ENCODE measurements around the gene NXPE1. TPM values are rescaled to one million over a fixed set of nuclear protein-coding genes. Genes with fewer than 3 reads are reported as not detected.

NXPE1 gene
- polyA plus RNA-seq, 1 of the 3 experiments (the other 2 are of a cell fraction): not detected

- TF ChIP-seq GATA2 (CRISPR knock-in tag; IDR thresholded peaks at IDR 0.05) (no peak), RAD21 (IDR thresholded peaks at IDR 0.05; ENCODE audit: low read length) (peak; percentile 42)
- no peak overlapping the region for H3K4me3 ChIP-seq (ENCODE audit: low read depth in 2 of 2, low read length in 1 of 2)
- no peak overlapping the region for H3K4me2 ChIP-seq
- no peak overlapping the region for H3K9ac ChIP-seq
- no peak for DNase-seq
- no peaks in the 10 kb centered on the region for H3K27me3 ChIP-seq (ENCODE audit: insufficient read depth)
- no peaks in the 10 kb centered on the region for H3K9me2 ChIP-seq
- ChIA-PET POLR2A (no interaction called here), CTCF (interaction anchor here (0.7 to 1.3 kb wide), 3 partner anchors 17 to 111 kb away, joined by 3 read pairs; no protein-coding TSS in a partner anchor)
- no peak overlapping the region for H2AFZ ChIP-seq (ENCODE audit: low read depth)
- no peaks in the 10 kb centered on the region for H3K9me3 ChIP-seq
- no peaks in the 10 kb centered on the region for H3F3A ChIP-seq (replicated peaks; ENCODE audit: insufficient read depth)
- H4K20me1 ChIP-seq (ENCODE audit: insufficient read depth): no peaks in the 10 kb centered on the region
- H3K79me2 ChIP-seq (ENCODE audit: insufficient read depth): no peaks in the 10 kb centered on the region
- WGBS (ENCODE audit: low lambda C conversion rate): 83% methylated on average over 4 of the region's 4 CpGs
- peaks cover 0 to 8% of the 10 kb centered on the region in 2 experiments; a peak in 1 of 4 replicates for H3K4me1 ChIP-seq (ENCODE audit: control insufficient read depth in 1 of 2, insufficient read depth in 2 of 2, low read depth in 1 of 2, low read length in 1 of 2)
- no peak overlapping the region for H3K27ac ChIP-seq (ENCODE audit: low read depth in 2 of 2, low read length in 1 of 2)
- no peaks in the 10 kb centered on the region for H3K36me3 ChIP-seq (replicated peaks in 1 of 2; ENCODE audit: control insufficient read depth in 1 of 2, insufficient read depth in 2 of 2, low read length in 1 of 2)
Measured at GRCh38 chr11:114478768-114479167, 80.9 kb downstream of the NXPE1 start.

- Histone ChIP-seq H3F3A (replicated peaks; ENCODE audit: insufficient read depth) (no peaks in the 10 kb centered on the region), H3K9ac (no peak overlapping the region), H3K4me1 (ENCODE audit: control insufficient read depth in 1 of 2, insufficient read depth in 2 of 2, low read depth in 1 of 2, low read length in 1 of 2) (peaks cover 0 to 8% of the 10 kb centered on the region in 2 experiments; a peak in 1 of 4 replicates), H3K4me3 (ENCODE audit: low read depth in 2 of 2, low read length in 1 of 2) (no peak overlapping the region), H3K9me3 (no peaks in the 10 kb centered on the region), H2AFZ (ENCODE audit: low read depth) (no peak overlapping the region), H4K20me1 (ENCODE audit: insufficient read depth) (no peaks in the 10 kb centered on the region), H3K36me3 (replicated peaks in 1 of 2; ENCODE audit: control insufficient read depth in 1 of 2, insufficient read depth in 2 of 2, low read length in 1 of 2) (no peaks in the 10 kb centered on the region), H3K4me2 (no peak overlapping the region), H3K79me2 (ENCODE audit: insufficient read depth) (no peaks in the 10 kb centered on the region), H3K9me2 (no peaks in the 10 kb centered on the region), H3K27ac (ENCODE audit: low read depth in 2 of 2, low read length in 1 of 2) (no peak overlapping the region), H3K27me3 (ENCODE audit: insufficient read depth) (no peaks in the 10 kb centered on the region)
- DNase-seq: no peak
- 74% methylated on average over 2 of the region's 2 CpGs for WGBS (ENCODE audit: low lambda C conversion rate)
- TF ChIP-seq ZBTB33 (IDR thresholded peaks at IDR 0.05; ENCODE audit: borderline replicate concordance, low read depth) (no peak), JUND (IDR thresholded peaks at IDR 0.05) (no peak), CTCF (IDR thresholded peaks at IDR 0.05) (no peak), FOXJ3 (CRISPR knock-in tag; IDR thresholded peaks at IDR 0.05) (no peak), RXRA (IDR thresholded peaks at IDR 0.05; ENCODE audit: borderline replicate concordance, low read depth) (no peak), MAX (IDR thresholded peaks at IDR 0.05; ENCODE audit: low read depth) (no peak), FOXM1 (IDR thresholded peaks at IDR 0.05; ENCODE audit: low read depth) (no peak), TEAD4 (IDR thresholded peaks at IDR 0.05; ENCODE audit: borderline replicate concordance, insufficient read depth) (no peak), RAD21 (IDR thresholded peaks at IDR 0.05; ENCODE audit: low read length) (no peak)
- TF ChIP-seq, protein P1, sequence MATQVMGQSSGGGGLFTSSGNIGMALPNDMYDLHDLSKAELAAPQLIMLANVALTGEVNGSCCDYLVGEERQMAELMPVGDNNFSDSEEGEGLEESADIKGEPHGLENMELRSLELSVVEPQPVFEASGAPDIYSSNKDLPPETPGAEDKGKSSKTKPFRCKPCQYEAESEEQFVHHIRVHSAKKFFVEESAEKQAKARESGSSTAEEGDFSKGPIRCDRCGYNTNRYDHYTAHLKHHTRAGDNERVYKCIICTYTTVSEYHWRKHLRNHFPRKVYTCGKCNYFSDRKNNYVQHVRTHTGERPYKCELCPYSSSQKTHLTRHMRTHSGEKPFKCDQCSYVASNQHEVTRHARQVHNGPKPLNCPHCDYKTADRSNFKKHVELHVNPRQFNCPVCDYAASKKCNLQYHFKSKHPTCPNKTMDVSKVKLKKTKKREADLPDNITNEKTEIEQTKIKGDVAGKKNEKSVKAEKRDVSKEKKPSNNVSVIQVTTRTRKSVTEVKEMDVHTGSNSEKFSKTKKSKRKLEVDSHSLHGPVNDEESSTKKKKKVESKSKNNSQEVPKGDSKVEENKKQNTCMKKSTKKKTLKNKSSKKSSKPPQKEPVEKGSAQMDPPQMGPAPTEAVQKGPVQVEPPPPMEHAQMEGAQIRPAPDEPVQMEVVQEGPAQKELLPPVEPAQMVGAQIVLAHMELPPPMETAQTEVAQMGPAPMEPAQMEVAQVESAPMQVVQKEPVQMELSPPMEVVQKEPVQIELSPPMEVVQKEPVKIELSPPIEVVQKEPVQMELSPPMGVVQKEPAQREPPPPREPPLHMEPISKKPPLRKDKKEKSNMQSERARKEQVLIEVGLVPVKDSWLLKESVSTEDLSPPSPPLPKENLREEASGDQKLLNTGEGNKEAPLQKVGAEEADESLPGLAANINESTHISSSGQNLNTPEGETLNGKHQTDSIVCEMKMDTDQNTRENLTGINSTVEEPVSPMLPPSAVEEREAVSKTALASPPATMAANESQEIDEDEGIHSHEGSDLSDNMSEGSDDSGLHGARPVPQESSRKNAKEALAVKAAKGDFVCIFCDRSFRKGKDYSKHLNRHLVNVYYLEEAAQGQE (IDR thresholded peaks at IDR 0.05; ENCODE audit: low read depth, low read length): no peak
- CTCF ChIA-PET: no interaction called here
- POLR2A ChIA-PET: no interaction called here
Measured at GRCh38 chr11:114478001-114478410, 81.7 kb downstream of the NXPE1 start.
